Hematopoietic multipotent progenitor cell (in vitro differentiated cells): ENCODE results near the gene EMD. TPM values are rescaled to one million over a fixed set of nuclear protein-coding genes. Genes with fewer than 3 reads are reported as not detected.
A peak's percentile ranks its signal among the peaks of the same experiment; 100 is the strongest.
"Not testable (repeated sequence)": the region's sequence is repeated elsewhere in the genome, so short reads cannot be mapped to it uniquely, and the experiment has no call there.

Experiments used
- DNase-seq, 3 donors: peaks; one replicate each; pipeline ENCODE4 v3.0.0-alpha.2; 2011 to 2015; ENCODE audit warnings: low read depth in 2 of 3, low spot score in 2 of 3
- total RNA-seq: library from RNA; depleted of rRNA; stranded (reverse); fragments of >200 nt; gene quantifications from one replicate; pipeline ENCODE4 v1.2.3, GENCODE V29; 2012

EMD gene
- total RNA-seq, result 24.5 TPM

DNA sequence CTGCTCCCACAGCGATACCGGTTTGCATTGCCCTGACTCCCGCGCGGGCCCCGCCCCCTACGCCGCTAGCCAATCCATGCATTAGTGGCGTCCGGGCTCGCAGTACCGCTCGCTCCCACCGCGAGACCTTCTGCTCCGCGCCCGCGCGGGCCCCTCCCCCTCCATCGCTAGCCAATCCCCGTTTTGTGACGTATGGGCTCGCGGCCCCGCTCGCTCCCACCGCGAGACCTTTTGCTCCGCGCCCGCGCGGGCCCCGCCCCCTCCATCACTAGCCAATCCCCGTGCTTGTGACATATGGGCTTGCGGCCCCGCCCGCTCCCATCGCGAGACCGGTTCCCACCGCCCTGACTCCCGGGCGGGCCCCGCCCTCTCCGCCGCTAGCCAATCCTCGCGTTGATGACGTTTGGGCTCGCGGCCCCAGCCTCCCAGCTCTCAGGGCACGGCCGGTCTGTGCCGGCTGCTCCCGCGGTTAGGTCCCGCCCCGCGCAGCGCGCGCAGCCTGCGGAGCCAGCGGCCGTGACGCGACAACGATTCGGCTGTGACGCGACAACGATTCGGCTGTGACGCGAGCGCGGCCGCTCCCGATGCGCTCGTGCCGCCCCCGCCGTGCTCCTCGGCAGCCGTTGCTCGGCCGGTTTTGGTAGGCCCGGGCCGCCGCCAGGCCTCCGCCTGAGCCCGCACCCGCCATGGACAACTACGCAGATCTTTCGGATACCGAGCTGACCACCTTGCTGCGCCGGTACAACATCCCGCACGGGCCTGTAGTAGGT, at the start of gene EMD:
Gene EMD (plus strand): TSS at position 497 of the 770 bp plus-strand sequence. CDS start 190 bp downstream, at position 687.
- DNase-seq, result peak; percentile 91 to 98 (median 96)

DNA sequence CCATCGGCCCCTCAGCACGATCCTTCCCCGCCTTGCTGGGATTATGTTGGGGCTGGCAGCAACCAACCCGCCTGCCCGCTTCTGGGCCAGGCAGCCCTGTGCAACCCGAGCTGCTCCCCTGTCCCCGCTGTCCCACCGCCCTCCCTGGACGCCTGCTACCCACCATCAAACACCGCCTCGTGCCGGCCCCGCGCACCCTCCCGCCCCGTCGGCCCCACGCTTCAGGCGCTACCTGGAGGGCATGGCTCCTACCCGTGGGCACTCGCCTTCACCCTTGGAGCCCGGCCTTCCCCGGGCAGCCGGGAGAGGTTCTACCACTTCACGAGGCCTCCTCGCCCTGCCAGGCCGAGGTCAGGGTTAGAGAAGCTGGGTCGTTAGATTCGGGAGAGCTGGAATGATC, 46.5 kb upstream of the EMD start:
- no peak for DNase-seq

DNA sequence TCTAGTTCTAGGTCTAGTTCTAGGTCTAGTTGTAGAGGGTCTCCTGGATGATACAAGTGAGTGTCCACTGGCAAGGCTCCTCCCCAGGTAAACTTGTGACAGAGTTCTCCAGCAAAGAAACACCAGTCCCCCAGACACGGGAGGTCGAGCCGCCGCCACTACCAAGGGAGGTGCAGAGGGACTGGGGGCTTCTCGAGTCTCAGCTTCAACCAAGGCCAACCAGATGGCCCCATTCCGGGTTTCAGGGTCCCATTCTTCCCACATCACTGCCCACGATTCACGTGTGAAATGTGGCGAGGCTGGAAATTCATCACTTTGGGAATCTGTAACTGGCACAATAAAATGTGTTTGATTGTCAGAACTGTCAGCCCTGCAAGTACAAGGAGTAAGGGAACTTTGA, 46.0 kb upstream of the EMD start:
- DNase-seq, result no peak

DNA sequence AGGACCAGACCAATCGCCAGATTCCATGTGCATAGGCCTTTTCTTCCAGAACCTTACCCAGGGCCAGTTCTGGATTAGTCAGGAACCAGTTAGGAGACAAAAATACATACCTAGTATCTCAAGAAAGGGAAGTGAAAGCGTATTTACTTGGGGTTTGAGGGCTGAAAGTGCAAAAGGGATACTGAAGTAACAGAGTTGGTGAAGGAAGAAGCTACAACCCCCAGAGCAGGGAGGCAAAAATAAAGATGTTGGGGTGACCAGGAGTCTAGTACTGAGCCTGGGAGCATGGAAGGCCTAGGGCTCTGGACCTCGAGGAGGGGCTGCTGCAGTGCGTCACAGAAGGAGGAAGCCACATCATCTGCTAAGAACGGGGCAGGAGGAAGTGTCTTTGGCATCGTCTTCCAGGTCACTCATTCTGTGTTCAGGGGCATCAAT, 45.2 kb upstream of the EMD start:
- DNase-seq, result peak in 1 of 3 donors; percentile 9

DNA sequence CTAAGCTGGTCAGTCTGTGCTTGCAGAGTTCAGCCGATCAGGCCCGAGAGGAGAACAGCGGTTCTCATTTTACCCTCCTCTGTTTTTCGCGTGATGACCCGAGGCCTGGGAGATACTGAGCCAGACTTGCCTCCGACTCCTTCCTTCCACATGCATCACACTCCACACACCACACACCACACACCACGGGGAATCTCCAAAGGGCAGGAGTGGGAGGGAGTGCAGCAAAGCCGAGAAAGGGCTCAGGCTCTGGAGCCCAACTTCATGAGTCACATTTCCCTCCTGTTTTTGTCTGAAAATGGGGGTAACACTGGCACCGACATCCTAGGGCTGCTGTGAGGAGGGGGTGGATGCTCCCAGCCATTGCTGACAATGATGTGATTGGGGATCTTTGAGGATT, 44.6 kb upstream of the EMD start:
- DNase-seq, result no peak

DNA sequence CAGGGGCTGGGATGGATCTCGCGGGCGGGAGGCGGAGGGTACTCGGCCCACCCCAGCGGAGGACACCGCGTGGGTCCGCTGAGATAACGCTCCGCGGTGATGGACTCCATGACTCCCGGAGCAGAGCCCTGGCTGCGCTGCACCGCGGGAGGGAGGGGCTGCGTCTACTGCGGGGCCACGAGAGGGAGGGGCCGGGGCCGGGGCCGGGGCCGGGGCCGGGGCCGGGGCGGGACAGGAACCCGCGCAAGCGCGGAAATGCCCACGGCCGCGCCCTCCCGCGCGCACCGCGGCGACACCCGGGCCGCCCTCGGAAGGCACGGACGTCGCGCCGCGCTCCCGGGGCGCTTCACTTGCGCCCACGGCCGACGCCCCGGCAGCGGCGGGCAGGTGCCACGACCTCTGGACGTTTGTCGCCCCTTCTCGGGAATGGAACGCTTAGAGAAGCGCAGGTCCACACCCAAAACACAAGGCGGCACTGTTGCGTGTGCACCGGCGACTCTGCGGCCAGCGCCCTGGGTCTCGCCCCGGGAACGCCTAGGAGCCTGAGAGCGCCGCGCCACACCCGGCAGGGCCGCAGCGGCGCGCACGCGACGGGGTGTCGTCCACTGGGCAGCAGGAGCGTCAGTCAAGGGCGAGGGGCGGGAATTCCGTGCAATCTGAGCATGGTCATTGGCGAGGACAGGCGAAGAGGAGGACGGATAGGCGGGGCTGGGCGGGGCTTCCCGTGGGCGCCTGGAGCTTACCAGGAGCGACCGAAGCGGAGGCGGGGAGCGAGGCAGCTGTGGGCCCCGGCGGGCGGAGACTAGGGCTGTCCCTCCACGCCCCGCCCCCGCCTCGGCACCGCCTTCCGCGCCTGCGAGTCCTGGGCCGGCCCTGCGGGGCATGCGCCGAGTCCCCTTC, 37.4 kb upstream of the EMD start:
- DNase-seq, result not testable (repeated sequence)

DNA sequence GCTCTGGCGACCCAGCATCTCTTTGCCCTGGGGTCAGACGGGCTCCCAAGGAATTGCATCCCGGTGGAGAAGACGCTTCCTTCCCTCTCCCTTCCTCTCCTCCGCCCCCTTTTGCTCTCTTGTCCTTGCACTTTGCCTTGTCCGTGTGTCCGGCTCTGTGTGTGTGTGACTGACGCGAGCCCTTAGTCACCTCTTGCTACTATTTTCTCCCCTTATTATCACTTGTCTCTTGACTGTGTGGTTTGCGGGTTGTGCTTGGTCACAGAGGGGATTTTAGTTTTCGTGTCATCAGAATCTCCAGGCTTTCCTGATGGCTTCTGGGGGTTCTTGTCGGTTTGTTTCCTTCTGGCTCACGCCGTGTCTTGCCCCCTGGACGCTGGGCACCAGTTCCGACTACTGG, 36.0 kb upstream of the EMD start:
- not testable (repeated sequence) for DNase-seq

DNA sequence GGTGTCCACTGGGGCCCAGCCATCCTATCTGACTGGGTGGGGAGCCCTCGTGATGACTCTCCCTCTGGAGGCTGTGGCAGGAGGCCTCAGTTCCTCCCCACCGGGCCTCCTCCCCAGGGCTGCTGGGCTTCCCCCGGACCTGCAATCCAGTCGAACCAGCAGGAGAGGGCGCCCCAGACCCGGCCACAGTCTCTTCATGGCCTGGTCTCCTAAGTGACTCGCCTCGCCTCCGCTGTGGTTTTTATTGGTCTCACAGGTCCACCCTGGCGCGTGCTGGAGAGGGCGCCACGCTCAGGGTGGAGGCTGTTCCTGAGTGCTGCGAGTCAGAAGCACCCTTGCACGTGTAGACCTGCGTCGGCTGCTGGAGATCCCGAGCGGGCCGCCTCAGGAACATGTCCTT, 35.5 kb upstream of the EMD start:
- DNase-seq, result not testable (repeated sequence)

DNA sequence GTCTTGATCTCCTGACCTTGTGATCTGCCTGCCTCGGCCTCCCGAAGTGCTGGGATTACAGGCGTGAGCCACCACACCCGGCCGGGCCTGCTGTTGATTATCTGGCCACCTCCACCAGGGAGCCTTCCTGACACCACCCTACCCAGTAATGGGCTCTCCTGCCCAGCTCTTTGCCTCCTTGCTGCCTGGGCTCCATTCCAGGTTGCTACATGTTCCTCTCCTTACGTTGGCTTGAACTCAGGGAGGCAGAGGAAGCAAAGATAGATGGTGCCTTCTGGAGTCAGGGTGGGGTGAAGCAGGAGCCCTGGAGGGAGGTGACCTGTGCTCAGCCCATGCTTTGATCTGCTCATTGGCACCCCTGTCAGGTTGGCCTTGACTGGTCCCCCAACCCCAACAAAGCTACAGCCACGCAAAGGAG, 31.0 kb upstream of the EMD start:
- no peak for DNase-seq

DNA sequence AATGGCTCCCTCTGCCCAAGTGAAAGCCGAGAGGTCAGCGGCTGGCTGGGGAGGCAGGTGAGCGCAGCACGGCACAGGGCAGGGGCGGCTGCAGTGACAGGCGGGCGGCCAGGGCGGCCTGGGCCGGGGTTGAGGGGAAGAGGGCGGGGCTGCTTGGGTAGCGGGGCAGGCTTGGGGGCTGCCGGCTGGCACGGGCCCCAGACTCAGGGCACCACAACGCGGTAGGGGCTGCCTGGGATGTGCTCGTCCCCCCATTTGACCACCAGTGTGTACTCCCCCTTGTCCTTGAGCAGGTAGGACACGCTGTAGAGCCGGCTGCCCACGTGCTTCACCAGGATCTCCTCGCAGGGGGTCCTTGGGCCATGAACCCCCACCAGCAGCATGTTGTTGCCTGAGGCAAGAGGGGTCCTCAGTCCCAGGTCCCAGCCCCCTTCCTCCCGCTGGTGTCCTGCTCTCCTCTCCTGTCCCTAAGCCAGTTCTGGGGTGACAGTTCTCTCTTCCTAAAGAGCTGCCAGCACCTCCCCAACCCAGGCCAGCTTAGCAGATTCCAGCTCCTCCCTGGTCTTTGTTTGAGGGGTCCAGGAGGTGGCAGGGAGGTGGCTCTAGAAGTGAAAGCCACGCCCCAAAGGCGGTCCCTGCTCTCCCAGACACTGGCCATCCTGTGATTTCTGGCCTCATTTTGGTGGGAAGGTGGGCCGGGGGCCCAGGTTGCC, 30.3 kb upstream of the EMD start:
- no peak for DNase-seq

DNA sequence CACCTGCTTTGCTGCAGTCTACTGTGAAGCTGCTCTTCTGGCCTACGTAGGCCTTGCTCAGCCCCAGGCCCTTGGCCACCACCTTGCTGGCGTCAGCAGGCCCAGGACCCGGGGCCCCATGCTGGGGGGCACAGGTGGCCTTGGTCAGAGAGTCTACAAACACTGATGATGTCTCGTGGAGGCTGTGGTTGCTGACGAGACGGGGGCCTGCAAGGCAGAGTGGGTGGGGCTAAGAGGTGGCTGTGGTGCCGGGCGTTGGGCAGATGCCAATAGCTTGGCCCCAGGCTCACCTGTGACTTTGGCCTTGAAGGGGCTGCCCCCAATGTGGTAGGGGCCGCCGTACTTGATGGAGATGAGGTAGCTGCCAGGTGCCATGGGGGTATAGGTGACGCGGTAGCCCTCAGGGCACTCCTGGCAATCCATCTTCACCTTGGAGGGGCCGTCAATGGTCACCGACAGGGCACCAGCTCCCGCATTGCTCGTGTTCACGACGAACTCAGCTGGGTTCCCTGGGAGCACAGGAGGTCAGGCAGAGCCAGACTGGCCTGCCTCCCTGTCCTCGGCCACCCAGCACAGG, 29.6 kb upstream of the EMD start:
- DNase-seq, result no peak

DNA sequence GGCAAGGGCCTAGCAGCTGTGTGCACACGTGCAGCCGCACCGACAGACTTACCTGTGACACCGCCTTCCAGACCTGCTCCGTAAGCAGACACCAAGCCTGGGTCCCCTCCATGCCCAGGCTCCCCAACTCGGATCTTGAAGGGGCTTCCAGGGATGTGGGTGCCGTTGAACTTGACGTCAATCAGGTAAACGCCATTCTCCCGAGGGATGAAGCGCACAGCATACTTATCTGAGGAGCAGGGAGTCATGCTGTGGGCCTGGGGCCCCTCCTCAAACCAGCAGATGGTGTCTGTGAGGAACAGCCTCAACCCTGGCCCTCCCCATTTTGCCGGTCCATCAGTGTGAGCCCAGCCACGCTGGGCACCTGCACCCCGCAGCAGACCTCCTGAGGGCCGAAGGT, 29.1 kb upstream of the EMD start:
- no peak for DNase-seq

DNA sequence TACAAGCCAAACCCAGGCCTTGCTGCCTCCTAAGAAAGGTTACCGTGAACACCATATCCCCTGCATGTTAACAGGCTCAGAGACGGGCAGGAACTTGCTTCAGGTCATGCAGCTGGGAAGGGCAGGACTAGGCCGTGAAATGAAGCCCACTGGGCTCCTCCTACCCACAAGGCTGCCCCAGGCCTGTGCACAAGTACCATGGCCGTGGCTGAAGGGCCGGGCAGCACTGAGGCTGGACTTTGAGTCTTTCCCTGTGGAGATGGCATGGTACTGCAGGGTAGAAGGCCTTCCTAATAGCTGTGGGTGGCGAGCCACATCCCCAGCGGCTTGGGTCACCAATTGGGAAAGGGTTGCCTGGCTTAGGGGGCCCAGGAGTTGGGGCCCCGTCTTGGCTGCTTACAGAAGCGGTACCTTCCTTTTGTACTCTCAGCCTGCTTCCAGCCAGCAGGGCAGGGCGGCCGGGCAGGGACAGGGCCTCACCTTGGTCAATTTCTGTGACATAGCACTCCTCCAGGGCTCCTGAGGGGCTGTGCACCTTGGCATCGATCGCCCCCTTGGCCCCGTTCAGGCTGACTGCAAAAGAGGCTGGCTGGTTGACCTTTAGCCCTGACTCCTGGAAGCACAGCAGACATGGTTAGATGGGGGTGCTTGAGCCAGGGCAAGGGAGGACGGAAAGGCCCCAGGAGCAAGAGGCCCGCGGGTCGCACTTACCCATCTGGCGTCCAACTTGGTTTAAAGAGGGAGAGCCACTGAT, 28.5 kb upstream of the EMD start:
- DNase-seq, result no peak

DNA sequence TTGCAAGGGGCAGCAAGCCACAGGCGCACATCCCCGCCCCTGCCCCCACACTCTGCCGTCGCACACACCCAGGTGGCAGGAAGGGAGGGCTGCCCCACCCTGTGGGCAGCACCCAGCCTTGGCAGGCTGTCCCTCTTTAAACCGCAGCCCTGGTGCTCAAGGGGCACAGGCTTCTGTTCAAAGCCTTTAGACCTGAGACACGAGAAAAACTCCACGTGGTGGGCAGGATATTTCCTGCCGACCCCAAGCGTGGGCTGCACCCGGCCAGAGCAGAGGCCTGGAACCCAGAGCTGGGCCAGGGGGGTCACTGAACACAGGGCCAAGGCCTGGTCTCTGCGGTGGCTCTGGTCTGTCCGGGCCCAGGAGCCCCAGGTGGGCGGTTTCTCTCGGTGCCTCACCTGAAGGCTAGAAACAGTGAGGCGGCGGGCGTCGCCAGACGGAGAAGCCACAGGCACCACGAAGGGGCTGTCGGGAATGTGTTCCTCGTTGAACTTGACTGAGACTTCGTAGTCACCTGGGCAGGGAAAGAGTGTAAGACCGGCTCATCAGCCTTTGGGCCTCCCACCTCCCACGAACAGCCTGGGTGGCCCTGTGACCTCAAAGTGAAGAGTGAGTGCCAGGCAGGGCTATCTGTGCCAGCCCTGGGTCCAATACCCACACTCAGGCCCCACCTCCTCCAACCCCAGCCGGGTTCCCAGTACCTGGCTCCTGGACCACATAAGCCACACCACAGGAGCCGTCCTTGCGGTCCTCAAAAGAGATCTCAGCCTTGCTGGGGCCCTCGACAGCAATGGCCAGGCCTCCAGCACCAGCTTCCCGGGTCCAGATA, 27.7 kb upstream of the EMD start:
- DNase-seq, result no peak

DNA sequence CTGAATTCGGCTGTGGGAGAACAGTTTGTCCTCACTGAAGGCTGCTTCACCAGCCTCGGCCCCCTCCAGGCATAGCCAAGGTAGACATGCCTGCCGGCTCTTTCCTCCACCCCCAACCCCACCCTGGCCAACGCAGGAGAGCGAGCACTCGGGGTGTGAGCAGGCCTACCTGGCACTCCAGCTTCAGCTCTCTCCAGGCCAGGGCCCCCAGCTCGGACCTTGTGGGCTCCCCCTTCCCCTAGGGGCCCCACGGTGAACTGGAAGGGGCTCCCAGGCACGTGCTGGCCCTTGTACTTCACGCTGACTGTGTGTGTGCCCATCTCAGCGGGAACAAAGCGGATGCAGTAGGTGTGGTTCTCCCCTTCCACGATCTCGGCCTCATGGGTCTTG, 27.1 kb upstream of the EMD start:
- DNase-seq, result no peak

DNA sequence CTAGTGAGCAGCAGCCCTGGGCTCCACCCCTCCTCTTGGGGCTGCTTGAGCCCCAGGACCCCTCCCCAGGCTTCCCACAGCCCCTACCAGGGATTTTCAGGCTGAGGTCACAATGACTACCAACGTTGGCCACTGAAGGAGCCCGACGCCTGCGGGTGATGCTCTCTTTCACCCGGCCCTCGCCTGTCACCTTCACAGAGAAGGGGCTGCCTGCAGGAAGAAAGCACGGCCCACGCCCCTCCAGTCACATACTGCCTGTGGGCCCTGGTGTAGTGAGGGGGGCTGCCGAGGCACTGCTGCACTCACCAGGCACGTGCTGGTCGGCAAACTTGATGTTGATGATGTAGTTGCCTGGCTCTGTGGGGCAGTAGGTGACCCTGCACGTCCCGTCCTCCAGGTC, 26.6 kb upstream of the EMD start:
- DNase-seq, result no peak

DNA sequence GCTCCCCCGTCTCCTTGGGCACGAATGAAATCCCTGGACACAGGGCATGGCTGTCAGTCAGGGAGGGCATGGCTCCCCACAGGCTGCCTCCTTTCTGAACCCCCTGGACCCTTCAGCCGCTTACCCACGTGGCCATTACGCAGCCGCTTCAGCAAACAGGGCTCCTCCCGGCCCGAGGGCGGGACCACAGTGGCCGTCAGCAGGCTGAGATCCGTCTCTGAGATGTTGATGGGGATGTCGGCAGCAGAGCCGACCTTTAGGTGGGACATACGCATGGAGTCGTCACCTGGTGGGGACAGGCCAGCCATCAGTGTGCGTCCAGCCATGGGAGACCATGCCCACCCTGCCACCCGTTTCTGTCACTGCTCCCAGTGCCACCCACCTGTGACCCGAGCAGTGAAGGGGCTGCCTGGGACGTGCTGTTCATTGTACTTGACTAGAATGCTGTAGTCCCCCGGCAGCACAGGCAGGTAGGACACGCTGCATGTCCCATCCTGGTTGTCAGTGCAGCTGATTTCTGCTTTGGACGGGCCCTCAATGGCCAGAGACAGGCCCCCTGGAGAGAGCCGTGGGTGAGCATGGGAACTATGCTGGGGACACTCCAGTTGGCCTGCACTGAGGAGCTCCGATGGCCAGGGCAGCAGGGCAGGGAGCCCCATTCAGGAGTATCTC, 25.8 kb upstream of the EMD start:
- no peak for DNase-seq

DNA sequence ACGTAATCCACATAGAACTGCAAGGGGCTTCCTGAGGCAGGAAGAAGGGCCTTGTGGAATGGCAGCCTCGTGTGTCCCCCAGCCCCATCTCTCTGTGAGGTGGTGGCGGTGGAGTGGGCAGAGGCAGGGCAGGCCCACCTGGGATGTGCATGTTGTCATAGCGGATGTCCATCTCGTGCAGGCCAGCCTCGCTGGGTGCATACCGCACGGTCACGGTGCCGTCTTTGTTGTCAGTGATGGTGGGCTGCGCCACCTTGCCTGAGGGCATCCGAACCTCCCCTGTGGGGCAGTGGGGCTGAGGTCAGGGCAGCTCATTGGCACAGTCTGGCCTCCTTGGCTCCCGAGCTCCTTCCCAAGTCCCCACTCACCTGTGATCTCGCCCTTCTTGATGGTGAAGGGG, 25.1 kb upstream of the EMD start:
- no peak for DNase-seq

DNA sequence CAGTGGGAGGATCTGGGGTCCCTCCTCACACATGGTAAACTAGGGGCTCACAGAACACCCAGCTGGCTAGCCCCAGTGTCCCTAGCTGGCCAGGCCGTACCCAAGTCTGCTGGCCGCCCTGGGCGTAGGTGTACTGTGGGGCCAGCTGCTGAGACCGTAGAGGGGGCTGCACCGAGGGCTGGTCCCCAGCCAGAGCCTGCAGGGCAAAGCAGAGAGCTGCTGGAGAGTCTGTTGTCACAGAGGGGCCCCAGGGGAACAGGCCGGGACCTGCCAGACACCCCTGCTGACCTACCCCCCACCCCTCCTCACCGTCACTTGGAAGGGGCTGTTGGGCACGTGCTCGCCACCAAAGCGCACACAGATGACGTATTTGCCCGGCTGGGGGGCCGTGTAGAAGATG, 24.6 kb upstream of the EMD start:
- no peak for DNase-seq
